ENCODE data around the gene ENAH.
A peak's percentile ranks its signal among the peaks of the same experiment; 100 is the strongest.
"Not testable (repeated sequence)": the region's sequence is repeated elsewhere in the genome, so short reads cannot be mapped to it uniquely, and the experiment has no call there.

ENAH gene

DNA sequence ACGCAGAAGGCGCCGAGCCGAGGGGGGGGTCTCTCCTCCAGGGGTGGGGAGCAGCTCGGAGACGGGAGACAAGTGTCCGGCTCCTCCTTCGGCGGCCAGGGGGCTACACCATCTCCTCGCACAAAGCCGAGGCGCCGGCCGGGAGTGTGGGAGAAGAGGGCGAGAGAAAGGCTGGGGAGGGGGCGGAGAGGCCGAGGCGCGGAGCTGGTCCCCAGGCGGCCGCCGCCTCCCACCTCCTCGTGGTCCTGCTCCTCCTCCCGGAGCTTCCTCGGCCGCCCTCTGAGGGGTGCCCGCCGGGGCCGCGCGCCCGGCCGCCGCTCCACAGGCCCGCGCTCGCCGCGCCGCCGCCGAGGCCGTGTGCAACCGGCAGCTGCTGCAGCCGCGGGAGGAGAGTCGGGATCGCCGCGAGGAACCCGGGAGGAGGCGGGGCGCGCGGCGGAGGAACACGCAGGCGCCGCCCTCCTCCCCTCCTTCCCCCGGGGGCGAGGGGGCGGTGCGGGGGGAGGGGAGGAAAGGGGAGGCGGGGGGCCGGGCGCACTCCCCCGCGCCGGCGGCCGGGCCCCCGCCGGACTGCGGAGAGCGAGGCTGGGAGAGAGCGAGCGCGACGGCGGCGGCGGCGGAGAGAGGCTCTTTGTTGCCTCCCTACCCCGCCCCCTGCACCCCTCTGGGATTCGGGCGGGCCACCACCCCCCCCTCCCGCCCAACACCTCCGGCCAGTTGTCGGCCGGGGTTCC is at the start of gene ENAH:
Gene ENAH, minus strand, starts transcription at position 395 of the 734 bp plus-strand sequence. CDS start 433 bp downstream, outside the sequence.
- DNase-seq (ENCODE audit: low read depth in 4 of 4, low spot score in 1 of 4), result peak in 3 of 4 experiments; percentile 14 to 43 (median 14)

DNA sequence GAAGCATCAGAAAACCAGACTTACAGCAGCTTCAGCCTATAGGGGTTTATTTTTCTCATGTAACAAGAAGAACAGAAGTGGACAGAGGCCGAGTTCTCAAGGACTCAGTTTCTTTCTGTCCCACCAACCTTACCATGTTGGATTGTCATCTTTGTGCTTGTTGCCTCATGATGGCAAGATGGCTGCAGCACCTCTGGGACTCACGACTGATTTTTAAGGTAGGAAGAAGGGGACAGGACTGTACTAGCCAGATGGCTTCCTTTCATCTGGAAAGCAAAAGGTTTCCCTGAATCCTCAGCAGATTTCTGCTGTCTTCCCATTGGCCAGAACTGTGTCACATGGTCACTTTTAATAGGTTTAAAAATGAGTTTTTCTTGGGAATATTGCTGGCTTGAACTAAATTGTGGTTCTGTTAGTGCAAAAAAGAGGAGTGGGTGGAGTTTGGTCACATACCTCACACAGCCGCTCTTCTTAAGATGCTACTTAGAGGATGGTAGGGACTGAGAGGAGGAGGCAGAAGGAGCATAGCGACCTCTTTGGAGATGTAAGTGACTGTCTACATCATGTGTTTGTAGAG is 48.1 kb upstream of the ENAH start:
- DNase-seq (ENCODE audit: low read depth in 4 of 4, low spot score in 1 of 4), result no peak

- no peak for DNase-seq (ENCODE audit: low read depth in 4 of 4, low spot score in 1 of 4)
Measured at GRCh38 chr1:225700164-225700821, 47.4 kb upstream of the ENAH start.

DNA sequence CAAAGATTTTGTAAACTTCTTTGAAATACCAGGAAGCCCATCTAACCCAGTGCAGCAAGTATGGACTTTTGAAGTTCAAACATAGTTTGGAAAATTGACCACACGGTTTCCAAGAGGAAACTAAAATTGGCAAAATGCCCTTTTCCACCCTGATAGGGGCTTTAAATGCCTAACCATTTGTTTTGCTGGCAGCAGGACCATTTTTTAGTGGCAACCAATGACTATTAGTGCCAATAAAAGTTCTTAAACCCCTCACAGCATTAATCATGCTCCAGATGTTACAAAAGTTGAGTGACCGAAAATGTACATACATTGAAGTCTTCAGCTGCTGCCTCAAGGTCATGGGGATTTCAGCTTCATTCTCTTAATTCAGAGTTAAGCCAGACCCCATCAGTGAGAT is 46.4 kb upstream of the ENAH start:
- no peak for DNase-seq (ENCODE audit: low read depth in 4 of 4, low spot score in 1 of 4)

DNA sequence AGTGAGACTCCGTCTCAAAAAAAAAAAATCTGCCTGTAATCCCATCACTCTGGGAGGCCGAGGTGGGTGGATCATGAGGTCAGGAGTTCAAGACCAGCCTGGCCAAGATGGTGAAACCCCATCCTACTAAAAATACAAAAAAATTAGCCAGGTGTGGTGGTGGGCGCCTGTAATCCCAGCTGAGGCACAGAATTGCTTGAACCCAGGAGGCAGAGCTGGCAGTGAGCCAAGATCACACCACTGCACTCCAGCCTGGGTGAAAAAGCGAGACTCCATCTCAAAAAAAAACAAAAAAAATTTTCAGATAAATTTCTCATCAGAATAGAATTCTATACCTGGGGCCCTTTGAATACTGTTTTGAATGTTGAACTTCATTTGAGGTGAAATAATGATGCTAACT is 45.3 kb upstream of the ENAH start:
- not testable (repeated sequence) for DNase-seq (ENCODE audit: low read depth in 4 of 4, low spot score in 1 of 4)

DNA sequence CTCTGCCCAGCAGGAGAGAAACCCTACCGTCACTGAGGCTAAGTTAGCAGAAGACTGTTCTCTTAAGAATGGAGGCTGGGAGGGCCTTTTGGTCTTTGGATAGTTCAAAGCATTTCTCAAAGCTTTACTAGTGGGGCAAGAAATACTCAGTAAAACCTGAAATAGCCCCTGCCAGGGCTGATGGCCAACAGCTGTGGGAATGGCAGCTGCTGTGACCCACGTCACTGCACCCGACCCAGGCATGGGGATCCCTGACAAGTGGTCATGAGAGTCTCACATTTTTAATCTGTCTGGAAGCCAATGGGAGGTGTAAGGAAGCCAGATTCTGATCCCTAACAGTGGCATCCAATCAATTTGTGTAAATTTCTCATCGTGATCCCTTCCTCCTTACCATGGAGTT is 44.5 kb upstream of the ENAH start:
- DNase-seq (ENCODE audit: low read depth in 4 of 4, low spot score in 1 of 4), result no peak

DNA sequence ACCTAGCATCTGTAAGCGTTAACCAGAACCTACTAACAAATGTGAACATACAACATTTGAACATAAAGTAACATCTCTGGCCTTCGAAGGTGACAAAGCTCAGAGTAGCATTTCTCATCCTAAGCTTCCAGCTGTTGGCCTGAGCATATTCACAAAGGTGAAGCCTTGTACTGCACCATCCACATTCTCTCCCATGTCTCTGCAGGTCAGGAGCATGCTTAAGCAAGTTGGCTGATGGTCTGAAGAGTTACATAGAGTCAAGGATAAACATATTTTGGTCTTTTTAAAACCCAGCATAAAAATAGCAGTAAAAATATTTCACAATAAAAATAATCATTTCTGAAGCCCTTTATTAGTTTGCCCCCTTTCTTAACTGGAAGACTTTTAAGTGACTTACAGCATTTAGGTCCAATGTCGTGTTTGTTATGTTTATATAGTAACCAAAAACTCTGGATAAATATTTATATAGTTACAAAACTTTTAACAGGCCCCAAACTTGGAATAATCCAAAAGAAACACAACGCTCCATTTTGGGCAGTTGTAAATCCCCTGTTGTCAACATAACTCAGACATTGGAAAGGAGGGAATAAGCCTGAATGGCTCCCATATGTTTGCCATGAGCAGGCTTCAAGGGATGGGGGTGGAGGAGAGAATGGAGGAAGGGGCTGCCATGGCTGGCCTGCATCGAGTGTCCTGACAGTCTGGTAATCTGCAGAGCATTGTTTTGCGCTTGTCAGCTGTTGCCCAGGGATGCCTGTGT is 42.8 kb upstream of the ENAH start:
- no peak for DNase-seq (ENCODE audit: low read depth in 4 of 4, low spot score in 1 of 4)

GRCh38 chr1:225694151-225694603 is 41.3 kb upstream of the ENAH start:
- DNase-seq (ENCODE audit: low read depth in 4 of 4, low spot score in 1 of 4), result no peak

- not testable (repeated sequence) for DNase-seq (ENCODE audit: low read depth in 4 of 4, low spot score in 1 of 4)
Measured at GRCh38 chr1:225693697-225694096, 40.8 kb upstream of the ENAH start.

- DNase-seq (ENCODE audit: low read depth in 4 of 4, low spot score in 1 of 4), result no peak
Measured at GRCh38 chr1:225693085-225693696, 40.3 kb upstream of the ENAH start.

GRCh38 chr1:225692517-225692879 is 39.6 kb upstream of the ENAH start:
- no peak for DNase-seq (ENCODE audit: low read depth in 4 of 4, low spot score in 1 of 4)

DNA sequence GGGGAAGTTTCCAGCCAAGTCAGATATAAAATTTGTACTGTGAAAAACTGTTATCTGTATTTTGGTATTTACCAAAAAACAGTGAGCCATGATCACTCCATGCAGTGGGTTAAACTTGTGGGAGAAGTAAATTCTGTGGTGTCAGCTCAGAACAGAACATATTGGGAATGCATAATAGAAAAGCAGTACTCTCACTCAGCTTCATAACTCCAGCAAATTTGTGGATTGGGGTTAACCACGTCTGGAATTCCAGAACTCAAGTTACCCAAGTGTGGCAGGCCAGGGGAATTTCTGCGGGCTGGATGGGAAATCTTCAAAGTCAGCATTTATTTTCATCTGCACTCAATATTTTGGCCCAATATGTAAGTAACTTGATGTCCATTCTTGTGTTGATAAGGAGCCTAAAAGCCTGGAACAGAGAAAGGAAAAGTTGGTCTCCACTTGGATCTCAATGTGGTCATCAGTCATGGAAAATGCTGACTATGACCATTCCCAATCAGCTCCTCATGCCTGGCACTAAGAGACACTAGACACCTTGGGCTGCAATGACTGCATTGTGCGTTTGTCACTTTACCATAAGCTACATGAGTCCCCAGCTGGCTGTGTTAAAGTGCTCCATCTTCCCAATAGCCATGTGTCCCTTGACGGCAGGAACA is 39.1 kb upstream of the ENAH start:
- DNase-seq (ENCODE audit: low read depth in 4 of 4, low spot score in 1 of 4), result no peak

GRCh38 chr1:225691377-225691776 is 38.5 kb upstream of the ENAH start:
- DNase-seq (ENCODE audit: low read depth in 4 of 4, low spot score in 1 of 4), result no peak

- no peak for DNase-seq (ENCODE audit: low read depth in 4 of 4, low spot score in 1 of 4)
Measured at GRCh38 chr1:225689882-225690459, 37.0 kb upstream of the ENAH start.

GRCh38 chr1:225688345-225688744 is 35.4 kb upstream of the ENAH start:
- no peak for DNase-seq (ENCODE audit: low read depth in 4 of 4, low spot score in 1 of 4)

DNA sequence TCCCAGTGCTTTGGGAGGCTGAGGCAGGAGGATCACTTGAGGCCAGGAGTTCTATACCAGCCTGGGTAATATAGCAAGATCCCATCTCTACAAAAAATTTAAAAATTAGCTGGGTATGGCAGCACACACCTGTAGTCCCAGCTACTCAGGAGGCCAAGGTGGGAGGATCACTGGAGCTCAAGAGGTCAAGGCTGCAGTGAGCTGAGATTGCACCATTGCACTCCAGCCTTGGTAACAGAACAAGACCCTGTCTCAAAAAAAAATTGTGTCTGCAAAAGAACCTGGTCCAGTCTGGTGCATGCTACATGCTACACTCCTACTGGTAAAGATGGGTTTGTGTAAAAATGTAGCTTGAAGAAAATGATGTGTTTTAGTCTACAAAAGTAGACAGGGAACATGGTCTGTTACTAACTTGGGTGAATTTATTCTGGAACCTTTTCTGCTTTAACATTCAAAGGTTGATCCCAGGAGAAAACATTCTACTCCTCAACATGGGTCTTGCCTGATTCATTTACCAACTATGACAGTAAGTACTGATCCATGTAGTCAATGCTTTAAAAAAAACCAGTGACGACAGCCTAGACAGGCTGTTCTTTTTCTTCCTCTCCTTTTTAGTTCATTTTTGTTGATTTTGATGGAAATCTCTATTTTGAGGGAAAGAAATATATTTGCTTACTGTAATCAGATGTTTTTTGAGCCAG is 32.7 kb upstream of the ENAH start:
- no peak for DNase-seq (ENCODE audit: low read depth in 4 of 4, low spot score in 1 of 4)

DNA sequence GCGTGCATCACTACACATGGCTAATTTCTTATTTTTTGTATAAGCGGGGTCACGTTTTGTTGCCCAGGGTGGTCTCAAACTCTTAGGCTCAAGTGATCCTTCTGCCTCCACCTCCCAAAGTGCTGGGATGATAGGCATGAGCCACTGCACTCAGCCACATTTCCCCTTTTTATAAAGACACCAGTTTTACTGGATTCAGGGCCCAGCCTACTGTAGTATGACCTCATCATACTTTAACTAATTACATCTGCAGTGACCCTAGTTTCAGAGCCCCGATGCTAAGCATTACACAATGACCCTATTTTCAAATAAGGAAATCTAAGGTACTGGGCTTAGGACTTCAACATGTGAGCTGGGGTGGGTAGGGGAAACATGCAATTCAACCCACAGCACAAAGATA is 31.8 kb upstream of the ENAH start:
- DNase-seq (ENCODE audit: low read depth in 4 of 4, low spot score in 1 of 4), result no peak

DNA sequence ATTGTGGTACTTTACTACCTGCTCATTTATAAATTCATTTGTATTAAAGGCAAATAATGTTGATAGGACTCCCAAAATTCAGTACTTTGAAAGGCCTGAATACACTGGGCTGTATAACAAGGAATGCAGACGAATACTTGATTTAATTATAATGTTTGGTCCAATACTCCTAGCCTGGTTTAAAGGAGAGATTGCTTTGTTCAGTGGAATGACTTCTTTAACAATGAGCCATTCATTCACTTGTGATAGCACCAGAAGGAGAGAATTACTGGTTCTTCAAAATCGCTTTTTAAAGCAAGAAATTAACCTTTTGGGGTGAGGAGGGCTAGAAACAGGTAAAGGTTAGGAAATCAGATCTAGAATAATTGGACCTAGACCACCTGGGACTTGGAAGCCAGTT is 28.3 kb upstream of the ENAH start:
- DNase-seq (ENCODE audit: low read depth in 4 of 4, low spot score in 1 of 4), result no peak

DNA sequence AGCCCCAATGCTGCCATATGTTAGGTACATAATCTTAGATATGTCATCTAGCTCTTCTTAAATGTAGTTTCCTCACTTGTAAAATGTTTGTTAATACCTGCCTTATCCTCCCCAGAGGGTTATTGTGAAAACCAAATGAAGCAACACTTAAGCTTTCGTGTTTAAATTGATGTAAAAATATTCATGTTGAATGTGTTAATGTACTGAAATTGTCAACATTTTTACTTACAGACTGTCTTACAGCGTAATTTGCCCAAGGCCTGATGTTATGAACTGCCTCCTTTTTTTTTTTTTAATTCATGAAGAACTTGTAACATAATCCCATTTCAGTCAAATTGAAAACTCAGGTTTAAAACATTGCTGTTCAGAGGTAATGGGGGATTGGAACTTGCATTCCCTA is 25.6 kb upstream of the ENAH start:
- DNase-seq (ENCODE audit: low read depth in 4 of 4, low spot score in 1 of 4), result no peak

Measured in stimulated activated CD4-positive, alpha-beta T cell treated with anti-CD3 and anti-CD28 coated beads, Interleukin-1b, Interleukin-23, amount 100 ng/mL, for 24 hours (primary cell).